NCI-H1436 treated with DMSO at 0.1 percent for 48 hours (cell line): ENCODE measurements around the gene ADAMTS18.

Source experiments
- DNase-seq: peaks from one replicate; lab custom pipeline; 2025; lab: John Stamatoyannopoulos, UW

Gene ADAMTS18

DNA sequence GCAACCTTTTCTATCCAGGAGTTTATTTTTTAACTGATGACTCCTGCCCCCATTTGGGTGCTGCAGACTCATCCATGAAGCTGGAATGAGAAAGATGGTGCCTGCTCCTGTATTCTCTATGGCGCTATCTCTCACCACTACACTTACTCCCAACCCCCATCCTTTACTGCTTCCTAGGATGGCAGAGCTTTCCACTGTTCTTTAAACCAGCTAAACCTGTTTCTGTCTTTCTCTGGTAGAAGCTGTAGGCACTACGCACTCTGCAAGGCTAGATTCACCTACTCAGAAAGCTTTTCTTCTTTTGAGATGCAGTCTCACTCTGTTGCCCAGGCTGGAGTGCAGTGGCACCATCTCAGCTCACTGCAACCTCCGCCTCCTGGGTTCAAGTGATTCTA is 47.0 kb downstream of the ADAMTS18 start:
- no peak for DNase-seq

DNA sequence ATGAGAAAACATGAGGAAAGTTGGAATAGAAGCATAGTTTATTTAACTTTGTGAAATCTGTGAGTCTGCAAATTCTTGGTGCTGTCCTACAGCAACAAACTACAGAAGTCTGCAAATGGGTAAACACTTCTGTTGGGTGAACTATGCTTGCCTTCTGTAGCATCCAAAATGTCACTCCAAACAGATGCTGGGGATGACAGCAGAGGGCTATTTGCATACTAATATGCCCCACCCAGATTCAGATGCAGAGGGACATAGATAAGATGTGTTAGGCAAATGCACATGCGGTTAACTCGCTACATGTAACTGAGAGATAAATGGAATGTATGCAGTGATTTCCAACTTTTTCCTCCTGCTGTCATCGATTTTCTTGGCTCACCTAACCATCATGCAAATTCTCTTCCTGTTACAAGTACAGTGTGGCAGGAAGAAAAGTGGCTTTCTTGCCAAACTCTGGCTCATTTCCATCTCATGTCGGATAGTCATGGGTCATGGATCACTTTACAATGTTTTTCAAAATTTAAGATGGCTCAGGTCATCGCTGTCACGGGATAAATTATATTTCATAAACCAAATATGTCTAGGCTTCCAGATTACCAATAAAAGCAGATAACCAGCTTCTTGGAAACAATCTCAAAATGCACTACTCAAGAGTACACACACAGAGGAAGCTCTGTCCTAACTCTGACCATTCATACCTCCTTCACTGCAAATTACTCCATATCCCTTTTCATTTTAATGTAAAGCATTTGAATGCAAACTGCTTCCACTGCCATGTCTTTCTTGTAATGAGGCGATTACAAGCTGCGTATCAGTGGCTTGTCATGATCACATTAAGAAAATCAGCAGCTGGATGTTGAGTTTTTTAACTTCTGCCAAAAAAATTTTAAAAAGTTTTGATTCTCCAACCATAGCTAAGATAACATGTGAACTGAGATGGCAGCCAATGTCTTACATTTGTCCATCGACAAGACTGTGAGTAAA is 47.7 kb downstream of the ADAMTS18 start:
- DNase-seq, result no peak

DNA sequence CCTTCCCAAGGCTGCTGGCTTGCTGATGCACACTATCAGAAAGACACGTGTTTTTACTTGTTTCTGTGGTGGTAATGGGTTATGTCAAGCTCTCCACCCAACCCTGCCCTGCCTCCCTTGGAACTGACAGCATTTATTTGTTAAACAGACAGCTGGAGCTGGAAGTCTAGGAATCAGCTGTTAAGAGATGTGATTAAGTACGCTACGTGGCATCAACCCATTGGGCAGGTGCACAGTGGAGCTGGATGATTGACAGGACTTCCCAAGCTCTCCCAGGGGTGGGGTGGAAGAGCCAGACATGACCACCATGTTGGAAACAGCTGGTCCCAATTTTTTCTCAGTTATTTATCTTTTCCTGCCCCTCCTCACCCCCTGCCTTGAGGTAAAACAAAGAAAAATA is 49.4 kb downstream of the ADAMTS18 start:
- no peak for DNase-seq

DNA sequence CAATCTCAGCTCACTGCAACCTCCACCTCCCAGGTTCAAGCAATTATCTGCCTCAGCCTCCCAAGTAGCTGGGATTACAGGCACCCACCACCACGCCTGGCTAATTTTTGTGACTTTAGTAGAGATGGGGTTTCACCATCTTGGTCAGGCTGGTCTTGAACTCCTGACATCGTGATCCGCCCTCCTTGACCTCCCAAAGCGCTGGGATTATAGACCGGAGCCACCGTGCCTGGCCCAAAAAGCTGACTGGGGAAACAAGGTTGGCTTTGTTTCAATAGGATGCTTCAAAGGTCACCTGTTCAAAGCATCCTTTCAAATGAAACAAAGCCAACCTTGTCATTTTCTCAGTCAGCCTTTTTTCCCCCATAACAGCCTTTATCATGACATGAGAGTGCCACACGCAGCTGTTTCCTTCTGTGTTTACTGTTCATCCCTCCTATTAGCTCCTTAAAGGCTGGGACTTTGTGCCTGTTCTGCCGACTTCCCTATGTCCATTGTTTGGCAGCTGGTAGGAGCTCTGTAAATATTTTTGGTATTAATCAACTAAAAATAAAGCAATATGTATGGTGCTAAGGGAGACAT is 51.1 kb downstream of the ADAMTS18 start:
- DNase-seq, result no peak

DNA sequence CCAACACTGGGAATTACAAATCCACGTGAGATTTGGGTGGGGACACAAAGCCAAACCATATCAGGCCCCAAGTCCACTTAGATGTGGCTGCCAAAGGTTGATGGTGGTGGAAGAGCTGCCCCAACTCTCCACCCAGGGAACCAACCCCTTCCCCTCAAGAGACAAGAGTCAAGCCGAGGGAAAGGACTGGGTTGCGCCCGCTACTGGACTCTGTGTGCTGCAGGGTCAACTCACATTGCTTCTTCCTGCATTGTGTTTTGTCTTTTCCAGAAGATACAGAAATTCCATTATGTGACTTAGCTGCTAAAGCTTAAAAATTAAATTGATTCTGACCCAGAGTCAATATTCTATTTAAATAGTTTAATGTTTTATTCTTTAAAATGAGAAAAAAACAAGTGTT is 58.5 kb downstream of the ADAMTS18 start:
- no peak for DNase-seq

DNA sequence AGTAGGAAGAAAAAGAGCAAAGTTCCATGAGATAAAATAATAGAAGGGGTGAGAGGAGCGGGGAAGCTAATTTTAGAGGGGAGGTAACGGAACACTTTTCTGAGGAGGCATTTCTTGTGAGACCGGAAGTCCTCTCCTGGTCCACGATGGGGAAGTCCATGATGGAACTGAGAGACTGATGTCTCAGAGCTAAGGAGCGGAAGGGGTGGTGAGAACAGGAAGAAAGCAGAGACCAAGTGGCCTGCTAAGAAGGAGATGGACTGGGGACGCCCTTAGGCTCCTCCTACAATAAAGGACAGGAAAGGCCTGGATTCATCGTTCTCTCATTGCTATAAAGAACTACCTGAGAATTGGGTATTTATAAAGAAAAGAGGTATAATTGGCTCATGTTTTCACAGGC is 59.4 kb downstream of the ADAMTS18 start:
- no peak for DNase-seq

DNA sequence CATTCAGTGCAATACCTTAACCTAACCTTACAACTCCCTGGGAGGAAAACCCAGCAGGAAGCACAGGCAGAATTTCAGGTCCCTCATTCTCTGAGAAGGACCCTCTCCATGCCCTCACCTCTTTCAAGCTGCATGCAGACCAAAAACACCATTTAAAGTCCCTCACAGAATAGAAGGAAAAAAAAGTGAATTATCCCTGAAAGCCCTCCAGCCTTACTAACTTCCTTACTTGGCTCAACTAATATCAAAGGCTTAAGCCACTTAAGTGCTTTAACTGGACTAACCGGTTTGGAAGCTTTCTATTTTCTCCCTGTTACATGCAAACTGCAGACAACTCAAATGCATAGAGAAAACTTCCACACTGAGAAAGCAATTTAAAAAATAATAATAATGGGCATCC is 60.5 kb downstream of the ADAMTS18 start:
- no peak for DNase-seq

DNA sequence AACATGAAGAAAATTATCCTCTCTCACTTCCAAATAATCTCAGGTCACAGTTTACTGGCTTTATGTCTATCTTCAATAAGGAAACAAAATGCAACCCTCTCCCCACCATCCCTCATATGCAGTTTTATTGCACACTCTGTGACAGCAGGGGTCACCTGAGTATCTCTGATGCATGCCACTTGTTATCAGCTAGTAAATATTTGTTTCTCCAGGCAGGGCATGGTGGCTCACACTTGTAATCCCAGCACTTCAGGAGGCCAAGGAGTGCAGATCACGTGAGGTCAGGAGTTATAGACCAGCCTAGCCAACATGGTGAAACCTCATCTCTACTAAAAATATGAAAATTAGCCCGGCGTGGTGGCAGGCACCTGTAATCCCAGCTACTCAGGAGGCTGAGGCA is 61.1 kb downstream of the ADAMTS18 start:
- DNase-seq, result no peak

DNA sequence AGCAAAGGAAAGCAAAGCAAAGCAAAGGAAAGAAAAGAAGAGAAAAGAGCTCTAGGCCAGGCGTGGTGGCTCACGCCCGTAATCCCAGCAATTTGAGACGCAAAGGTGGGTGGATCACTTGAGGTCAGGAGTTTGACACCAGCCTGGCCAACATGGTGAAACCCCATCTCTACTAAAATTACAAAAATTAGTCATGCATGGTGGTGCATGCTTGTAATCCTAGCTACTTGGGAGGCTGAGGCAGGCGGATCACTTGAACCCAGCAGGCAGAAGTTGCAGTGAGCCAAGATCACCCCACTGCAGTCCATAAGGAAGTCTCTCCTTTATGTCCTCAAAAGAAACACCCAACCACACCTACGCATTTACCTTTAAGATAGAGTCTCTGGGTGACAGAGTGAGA is 70.1 kb downstream of the ADAMTS18 start:
- DNase-seq, result no peak

DNA sequence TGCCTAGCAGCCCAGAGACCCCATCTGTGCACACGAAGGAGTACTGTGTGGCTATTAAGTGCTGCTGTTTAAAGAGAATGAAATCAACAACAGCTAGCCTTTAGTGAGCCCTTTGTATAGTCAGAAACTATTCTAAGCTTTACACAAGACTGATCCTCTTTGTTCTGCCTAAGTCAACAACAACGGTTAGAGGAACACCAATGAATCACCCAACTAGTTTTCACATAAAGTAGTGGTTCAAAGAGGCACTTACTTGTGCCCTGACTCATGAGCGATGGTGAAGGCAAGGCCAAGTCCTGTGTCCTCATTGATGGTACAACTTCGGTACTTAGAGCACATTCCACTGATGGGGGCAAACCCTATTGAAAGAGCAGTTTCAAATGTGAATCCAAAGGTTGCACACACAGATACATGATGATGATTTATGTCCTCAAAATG is 75.8 kb downstream of the ADAMTS18 start:
- no peak for DNase-seq

DNA sequence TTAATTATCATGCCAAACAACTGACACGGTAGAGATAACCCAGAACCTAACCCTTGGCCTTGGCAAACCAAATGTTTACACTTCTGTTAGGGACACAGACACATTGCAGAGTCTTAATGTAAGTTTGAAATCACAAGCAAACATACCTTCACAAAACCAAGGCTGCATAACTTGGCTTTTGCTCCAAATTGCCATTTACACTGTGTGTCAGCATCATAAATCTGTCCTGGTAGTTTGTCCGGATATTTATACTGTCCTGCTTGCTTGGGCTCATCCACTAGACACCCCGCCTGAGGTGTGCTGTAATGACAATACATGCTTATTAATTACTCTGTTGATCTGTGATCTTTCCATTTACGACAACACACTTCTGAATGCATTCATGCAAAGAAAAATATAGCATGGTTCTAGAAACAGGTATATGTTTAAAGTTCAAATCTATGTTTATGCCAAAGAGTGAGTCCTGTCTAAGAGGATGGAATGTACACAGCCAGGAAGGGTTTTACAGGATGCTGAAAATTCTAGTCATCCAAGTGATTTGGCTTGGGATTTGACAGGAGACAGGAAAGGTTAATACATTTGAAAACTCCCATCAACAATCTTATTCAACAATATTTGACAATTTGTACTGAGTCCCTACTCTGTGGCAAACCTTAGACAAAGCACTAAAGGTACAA is 81.1 kb downstream of the ADAMTS18 start:
- no peak for DNase-seq

DNA sequence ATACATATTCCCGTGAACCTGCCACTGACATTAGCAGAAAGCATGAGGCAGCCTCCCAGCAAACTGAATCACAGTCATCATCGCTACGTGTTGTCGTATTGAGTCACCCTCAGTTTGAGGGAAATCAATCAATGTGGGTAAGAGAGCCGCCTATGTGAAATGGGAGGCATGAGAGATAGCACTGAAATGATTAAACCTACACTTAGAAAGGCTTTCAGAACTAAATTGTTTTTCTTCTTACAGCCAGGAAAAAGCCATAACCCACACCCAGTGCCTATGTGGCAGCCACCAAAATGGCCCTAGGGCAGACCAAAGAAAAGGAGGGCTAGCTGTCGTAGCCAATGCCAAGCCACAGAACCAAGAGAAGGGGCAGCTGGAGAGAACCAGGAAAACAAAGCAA is 90.5 kb downstream of the ADAMTS18 start:
- no peak for DNase-seq

DNA sequence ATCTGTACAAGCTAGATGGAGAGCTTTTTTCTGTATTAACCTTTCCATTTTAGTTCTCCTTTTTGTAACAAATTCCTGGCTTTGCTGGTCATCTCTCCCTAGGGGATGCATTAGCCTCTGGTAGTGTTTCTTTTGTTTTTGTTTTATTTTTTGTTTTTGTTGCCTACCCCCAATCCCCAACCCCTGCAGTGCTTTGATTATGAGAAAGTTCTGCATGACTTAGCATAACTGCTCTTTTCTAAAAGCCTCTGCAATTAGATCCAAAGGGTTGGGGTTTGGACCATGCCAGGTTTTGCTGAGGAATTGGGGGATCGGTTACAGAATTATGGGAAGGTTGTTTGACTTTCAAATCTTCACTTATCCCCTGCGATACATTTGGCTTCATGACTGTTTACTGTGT is 98.2 kb downstream of the ADAMTS18 start:
- DNase-seq, result no peak

DNA sequence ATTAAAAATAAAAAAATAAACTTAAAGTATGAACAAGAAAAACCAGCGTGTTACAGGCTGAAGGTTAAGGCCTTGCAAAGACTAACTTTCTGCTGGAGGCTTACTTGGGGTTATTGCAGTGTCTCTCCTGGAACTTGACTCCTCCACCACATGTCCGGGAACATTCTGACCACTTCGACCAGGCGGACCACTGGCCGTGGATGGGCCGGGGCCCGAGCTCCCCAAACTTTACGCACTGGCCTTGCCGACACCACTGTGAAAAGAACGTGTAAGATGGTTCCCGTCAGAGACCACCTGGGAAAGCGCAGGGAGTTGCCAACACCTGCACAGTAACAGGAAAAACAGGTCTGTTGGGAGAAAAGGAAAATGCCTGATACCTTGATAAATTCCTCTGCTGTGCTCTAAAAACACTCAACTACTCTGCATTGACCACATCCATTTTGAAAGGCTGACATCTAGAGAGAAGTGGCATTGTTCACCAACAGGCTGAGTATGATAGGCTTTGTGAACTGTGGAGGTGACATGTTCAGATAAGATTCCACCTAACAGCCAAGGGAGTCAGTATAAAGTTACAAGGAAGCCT is 99.1 kb downstream of the ADAMTS18 start:
- no peak for DNase-seq

DNA sequence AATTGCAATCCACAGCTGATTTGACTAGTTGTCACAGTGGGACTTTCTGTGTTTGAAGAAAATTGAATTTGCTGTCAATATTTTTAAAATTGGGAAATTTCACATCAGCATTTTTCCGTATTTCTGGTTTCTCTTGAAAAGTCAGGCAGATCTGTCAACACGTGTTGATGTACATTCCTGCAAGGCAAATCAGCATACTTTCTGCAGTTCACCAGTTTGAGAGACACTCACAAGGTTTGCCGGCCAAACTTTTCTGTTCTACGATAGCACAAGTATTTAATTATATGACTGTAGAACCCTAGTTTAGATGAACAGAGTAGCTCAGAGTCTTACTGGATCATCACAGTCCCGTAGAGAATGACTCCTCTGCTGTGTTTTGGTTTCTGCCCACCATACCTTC is 102.0 kb downstream of the ADAMTS18 start:
- no peak for DNase-seq

DNA sequence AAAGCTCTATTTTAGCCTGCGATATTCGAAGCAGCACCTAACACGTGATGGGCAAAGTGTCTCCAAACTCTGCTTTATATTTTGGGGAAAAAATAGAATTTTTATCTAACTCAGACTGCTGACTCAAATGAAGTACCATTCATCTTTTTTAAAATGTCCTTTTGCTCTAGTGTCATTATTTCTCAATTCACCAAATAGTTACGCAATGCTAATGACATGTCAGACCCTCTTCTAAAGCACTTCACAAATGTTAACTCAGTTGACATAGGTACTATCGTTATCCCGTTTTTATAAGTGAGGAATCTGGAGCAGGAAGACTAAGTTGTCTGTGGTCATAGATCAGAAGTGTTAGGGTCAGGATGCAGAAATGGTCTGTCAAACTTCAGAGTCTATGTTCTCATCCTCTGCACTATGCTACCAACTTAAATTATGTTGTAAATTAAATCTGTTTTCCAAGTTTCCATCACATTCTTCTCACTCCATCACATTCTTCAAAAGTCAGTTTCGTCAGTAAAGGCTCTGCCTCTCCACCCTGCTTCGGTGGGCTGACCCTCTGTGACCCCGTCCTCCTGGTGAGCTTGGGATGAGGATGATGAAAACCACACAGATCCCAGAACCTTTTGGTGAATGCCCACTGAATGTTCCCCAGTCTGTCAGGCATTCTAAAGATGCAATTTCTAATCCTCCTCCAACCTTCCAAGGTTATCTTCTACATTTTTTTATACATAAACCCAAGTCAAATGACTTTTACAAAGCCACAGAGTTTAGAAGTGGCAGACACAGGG is 102.8 kb downstream of the ADAMTS18 start:
- no peak for DNase-seq

DNA sequence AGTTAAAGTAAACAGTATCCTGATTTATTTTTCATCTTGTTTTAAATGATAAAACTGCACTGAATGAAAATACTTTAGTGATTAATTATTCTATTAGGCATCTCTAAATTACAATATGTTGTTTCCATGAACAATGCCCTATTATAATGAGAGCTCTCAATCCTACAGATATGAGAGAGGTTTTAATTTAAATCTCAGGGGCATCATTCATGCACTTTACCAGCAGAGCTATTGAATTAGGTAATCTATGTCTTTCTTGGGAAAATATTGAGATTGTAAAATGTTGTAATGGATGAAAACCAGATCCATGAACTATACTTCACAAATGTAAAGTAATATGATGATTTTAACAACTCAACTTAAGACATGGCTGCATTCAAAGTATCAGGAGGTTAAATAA is 103.8 kb downstream of the ADAMTS18 start:
- DNase-seq, result no peak

DNA sequence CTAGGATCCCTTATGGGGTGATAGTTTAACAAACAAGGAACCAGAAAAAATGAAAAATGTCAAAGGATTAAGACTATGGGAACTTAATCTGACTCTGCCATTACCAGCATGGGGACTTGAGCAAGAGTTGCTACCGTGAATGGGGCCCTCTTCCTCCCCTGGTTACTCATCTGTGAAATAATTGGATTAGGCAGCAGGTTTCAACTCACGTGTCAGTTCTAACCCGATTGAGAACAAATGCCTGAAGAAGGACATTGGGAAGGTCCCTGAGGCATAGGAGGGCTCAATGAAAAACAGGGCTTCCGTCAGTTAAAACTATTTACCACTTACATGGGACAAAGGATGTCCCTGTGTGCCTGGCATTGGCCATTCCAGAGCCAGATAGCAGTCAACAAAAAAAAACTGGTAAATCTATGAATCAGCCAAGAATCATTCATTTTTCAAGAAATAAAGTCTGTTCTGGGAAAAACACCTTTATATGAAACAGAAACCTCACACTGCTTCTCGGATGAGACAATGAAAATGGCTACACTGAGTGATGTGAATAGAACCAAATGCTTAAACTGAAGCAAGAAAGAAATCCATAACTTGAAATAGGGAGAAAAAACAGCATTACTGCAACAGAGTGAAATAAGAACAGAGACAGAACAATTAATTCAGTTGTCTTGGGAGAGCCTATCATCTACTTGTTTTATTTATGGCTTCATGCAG is 104.3 kb downstream of the ADAMTS18 start:
- no peak for DNase-seq

DNA sequence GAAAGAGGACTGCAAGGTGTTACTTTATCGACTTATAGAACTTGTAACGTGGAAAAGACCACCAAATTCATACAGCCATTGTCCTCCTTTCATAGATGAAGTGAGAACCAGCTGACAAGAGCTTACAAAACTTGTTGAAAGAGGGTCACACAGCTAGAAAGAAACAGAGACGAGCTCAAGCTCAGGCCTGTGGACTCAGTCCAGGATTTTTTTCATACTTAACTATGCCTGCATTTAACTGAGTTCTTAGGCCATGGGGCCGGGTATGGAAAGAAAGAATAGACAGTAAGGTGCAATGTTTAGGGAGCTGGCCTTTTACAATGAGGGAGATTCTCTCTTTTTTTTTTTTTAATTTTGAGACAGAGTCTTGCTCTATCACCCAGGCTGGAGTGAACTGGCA is 106.1 kb downstream of the ADAMTS18 start:
- no peak for DNase-seq

DNA sequence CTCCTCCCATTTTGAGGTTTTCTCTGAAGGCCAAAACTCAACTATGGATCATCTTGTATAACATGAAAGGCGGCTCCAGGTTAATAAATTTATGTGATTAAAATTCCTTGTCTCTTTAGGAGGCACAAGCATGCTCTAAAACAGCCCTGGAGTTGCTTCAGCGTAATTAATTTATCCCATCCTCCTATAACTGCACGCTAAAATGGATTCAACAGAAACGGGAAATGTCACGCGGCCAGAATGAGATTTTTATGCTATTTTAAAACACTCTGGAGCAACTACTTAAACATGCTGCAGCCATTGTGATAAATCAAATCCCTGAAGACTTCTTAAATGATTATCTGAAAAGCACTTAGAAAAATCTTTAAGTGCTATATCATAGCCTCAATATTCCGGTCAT is 106.6 kb downstream of the ADAMTS18 start:
- DNase-seq, result no peak

DNA sequence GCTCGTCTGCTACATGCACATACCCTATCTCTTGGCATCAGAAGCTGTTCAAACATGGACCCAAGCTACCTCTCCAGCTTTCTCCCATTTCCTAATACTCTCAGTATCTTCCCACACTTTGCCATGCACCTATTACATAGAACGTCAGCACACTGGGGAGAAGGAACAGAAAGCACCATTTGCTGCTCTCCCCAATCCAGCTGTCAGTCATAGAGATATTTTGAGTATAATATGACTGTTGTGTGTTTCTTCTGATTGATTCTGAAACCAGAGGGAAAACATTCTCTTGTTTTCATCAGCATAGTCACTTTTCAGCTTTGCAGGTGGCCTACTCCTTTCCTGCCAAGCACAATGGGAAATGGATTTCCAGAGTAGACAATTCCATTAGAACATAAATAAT is 107.1 kb downstream of the ADAMTS18 start:
- DNase-seq, result no peak
